T-cell (primary cell): ENCODE data around the gene CENPVL3. TPM values are rescaled to one million over a fixed set of nuclear protein-coding genes. Genes with fewer than 3 reads are reported as not detected.

Experiments used
- ATAC-seq, 4 experiments: fragments of 200-7000 bp in 3 of 4; fragments of 150-1000 bp in 1 of 4; cut with Tn5 transposase; replicated peaks in 1 of 4; 1 replicate in 3 of 4; 2 replicates in 1 of 4; pipeline ENCODE4 v1.10.0; 2021; ENCODE audit warnings: moderate library complexity in 3 of 4, mild to moderate bottlenecking in 2 of 4, moderate number of reproducible peaks in 1 of 4
- CTCF ChIA-PET, 2 donors: fragments of 300-600 bp; sonication (Branson Sonifier 250); formaldehyde crosslinking; loops; one replicate each; lab custom pipeline; 2022; ENCODE audit warnings: antibody characterized with exemption in 2 of 2; lab: Charles Lee
- POLR2A ChIA-PET, 2 donors: fragments of 300-600 bp; sonication (Branson Sonifier 250); formaldehyde crosslinking; loops; one replicate each; lab custom pipeline; 2022; ENCODE audit warnings: antibody characterized with exemption in 2 of 2; lab: Charles Lee
- DNase-seq, 35 experiments: peaks; one replicate each; pipeline versions ENCODE4 v3.0.0 to v3.0.0-alpha.2; 2013 to 2023
- H3K27ac ChIP-seq: one replicate; pipeline ENCODE4 v1.5.1; 2013; ENCODE audit warnings: low read length
- H3K27me3 ChIP-seq, 2 experiments: replicated peaks in 1 of 2; 1 replicate in 1 of 2; 2 replicates in 1 of 2; pipeline versions ENCODE4 v1.6.1 to v1.7.0; 2013; ENCODE audit warnings: low read length in 1 of 2, mixed read lengths in 1 of 2; ENCODE audit not compliant: control insufficient read depth in 2 of 2, insufficient read depth in 2 of 2; ENCODE audit errors: extremely low read depth in 1 of 2
- H3K36me3 ChIP-seq, 2 donors: 1 replicate in 1 of 2; 2 replicates in 1 of 2; pipeline versions ENCODE4 v1.6.1 to v1.7.0; 2013; ENCODE audit warnings: low read length in 1 of 2; ENCODE audit not compliant: control insufficient read depth in 2 of 2, insufficient read depth in 1 of 2; ENCODE audit errors: extremely low read depth in 1 of 2
- H3K4me1 ChIP-seq, 2 experiments: 1 replicate in 1 of 2; 2 replicates in 1 of 2; pipeline versions ENCODE4 v1.6.1 to v1.7.0; 2013; ENCODE audit warnings: low read length in 2 of 2, mixed read lengths in 1 of 2; ENCODE audit not compliant: insufficient read depth in 2 of 2, control insufficient read depth in 1 of 2; ENCODE audit errors: extremely low read depth in 1 of 2
- H3K4me3 ChIP-seq, 2 donors: 1 replicate in 1 of 2; 2 replicates in 1 of 2; pipeline versions ENCODE4 v1.5.1 to v1.7.0; 2013; ENCODE audit warnings: mild to moderate bottlenecking in 2 of 2, low read length in 1 of 2, moderate library complexity in 1 of 2; ENCODE audit not compliant: control insufficient read depth in 1 of 2; ENCODE audit errors: extremely low read depth in 1 of 2
- H3K9me3 ChIP-seq: 2 replicates; pipeline ENCODE4 v1.7.0; 2013
- H3K27ac Mint-ChIP-seq, 2 donors: one replicate each; pipeline ENCODE4 v1.8.0; 2020 to 2021; ENCODE audit warnings: mild to moderate bottlenecking in 2 of 2, mixed read lengths in 2 of 2
- H3K27me3 Mint-ChIP-seq, 2 donors: one replicate each; pipeline ENCODE4 v1.8.0; 2021 to 2022; ENCODE audit warnings: mixed read lengths in 2 of 2
- H3K36me3 Mint-ChIP-seq: one replicate; pipeline ENCODE4 v1.8.0; 2021; ENCODE audit warnings: mixed read lengths
- H3K4me1 Mint-ChIP-seq, 3 donors: one replicate each; pipeline ENCODE4 v1.8.0; 2020 to 2022; ENCODE audit warnings: mixed read lengths in 3 of 3, mild to moderate bottlenecking in 1 of 3
- H3K4me3 Mint-ChIP-seq, 3 donors: one replicate each; pipeline ENCODE4 v1.8.0; 2020 to 2022; ENCODE audit warnings: mild to moderate bottlenecking in 3 of 3, mixed read lengths in 3 of 3, moderate library complexity in 3 of 3
- H3K9me3 Mint-ChIP-seq, 3 donors: one replicate each; pipeline ENCODE4 v1.8.0; 2020 to 2022; ENCODE audit warnings: mixed read lengths in 3 of 3
- WGBS: methylation state at CpG from one replicate; pipeline ENCODE4 v1.1.5; 2013; ENCODE audit warnings: missing lambda C conversion rate; ENCODE audit not compliant: insufficient coverage; 5-methylcytosine and 5-hydroxymethylcytosine counted together
- total RNA-seq, 35 experiments: library from RNA in 6 of 35; stranded (reverse) in 6 of 35; fragments of 120-200 nt in 1 of 35; gene quantifications; one replicate each; pipeline versions ENCODE4 v1.2.1 to v1.2.4 and lab custom pipeline; 2013 to 2026

CENPVL3 gene
- total RNA-seq, 5 donors from 2014 or later (not counting 1 experiment from before 2014, with no cell fraction given) = not detected

GRCh38 chrX:51608766-51609165 is 9.9 kb downstream of the CENPVL3 start:
- Mint-ChIP-seq H3K4me3 (no peak overlapping the region), H3K36me3 (no peaks in the 10 kb centered on the region), H3K27me3 (peaks cover 2 to 45% of the 10 kb centered on the region in 2 donors), H3K27ac (no peak overlapping the region), H3K9me3 (no peaks in the 10 kb centered on the region), H3K4me1 (no peaks in the 10 kb centered on the region)
- DNase-seq = no peak
- H3K4me3 ChIP-seq = no peak overlapping the region
- H3K27me3 ChIP-seq = no peaks in the 10 kb centered on the region
- ChIA-PET CTCF (no interaction called here), POLR2A (no interaction called here)
- WGBS = no CpG with 5 or more reads among the region's 2 CpGs
- no peaks in the 10 kb centered on the region for H3K4me1 ChIP-seq
- H3K27ac ChIP-seq = no peak overlapping the region
- ATAC-seq = no peak
- no peaks in the 10 kb centered on the region for H3K36me3 ChIP-seq
- H3K9me3 ChIP-seq = no peaks in the 10 kb centered on the region

GRCh38 chrX:51608126-51608525 is 10.6 kb downstream of the CENPVL3 start:
- no peak overlapping the region for H3K4me3 Mint-ChIP-seq
- H3K27me3 Mint-ChIP-seq = peaks cover 2 to 43% of the 10 kb centered on the region in 2 donors
- Histone ChIP-seq H3K27ac (no peak overlapping the region), H3K27me3 (no peaks in the 10 kb centered on the region), H3K4me3 (no peak overlapping the region), H3K9me3 (no peaks in the 10 kb centered on the region), H3K4me1 (no peaks in the 10 kb centered on the region), H3K36me3 (no peaks in the 10 kb centered on the region)
- no peak for DNase-seq
- no peaks in the 10 kb centered on the region for H3K36me3 Mint-ChIP-seq
- ChIA-PET CTCF (no interaction called here), POLR2A (no interaction called here)
- no CpG with 5 or more reads among the region's 1 CpG for WGBS
- no peak for ATAC-seq
- H3K4me1 Mint-ChIP-seq = no peaks in the 10 kb centered on the region
- H3K9me3 Mint-ChIP-seq = no peaks in the 10 kb centered on the region
- H3K27ac Mint-ChIP-seq = no peak overlapping the region

DNA sequence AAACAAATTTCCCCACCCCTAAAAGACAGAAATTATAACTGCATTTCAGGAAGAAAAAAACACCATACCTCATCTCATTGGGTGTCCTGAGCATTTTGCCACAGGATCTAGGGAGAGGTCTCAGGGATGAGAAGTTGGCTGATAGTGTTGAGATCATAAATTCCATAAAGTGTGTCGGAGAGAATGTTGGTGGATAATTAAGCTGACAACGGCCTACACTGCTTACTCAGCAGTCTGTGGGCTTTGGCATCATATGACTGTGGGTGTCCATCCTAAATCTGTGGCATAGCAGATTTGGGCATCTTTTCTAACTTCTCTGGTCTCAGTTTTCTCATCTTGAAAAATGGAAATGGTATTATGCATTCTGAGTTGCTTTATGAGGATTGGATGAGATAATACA is 12.3 kb downstream of the CENPVL3 start:
- Histone ChIP-seq H3K36me3 (no peaks in the 10 kb centered on the region), H3K27me3 (no peaks in the 10 kb centered on the region), H3K4me1 (no peaks in the 10 kb centered on the region), H3K27ac (no peak overlapping the region), H3K4me3 (no peak overlapping the region), H3K9me3 (no peaks in the 10 kb centered on the region)
- ChIA-PET CTCF (no interaction called here), POLR2A (no interaction called here)
- no peak for DNase-seq
- no peaks in the 10 kb centered on the region for H3K9me3 Mint-ChIP-seq
- H3K27ac Mint-ChIP-seq = no peak overlapping the region
- H3K36me3 Mint-ChIP-seq = no peaks in the 10 kb centered on the region
- no peak overlapping the region for H3K4me3 Mint-ChIP-seq
- ATAC-seq = no peak
- WGBS = 45% methylated on average over 2 of the region's 2 CpGs
- H3K4me1 Mint-ChIP-seq = no peaks in the 10 kb centered on the region
- H3K27me3 Mint-ChIP-seq = peaks cover 0 to 40% of the 10 kb centered on the region in 2 donors

GRCh38 chrX:51598899-51599298 is 19.8 kb downstream of the CENPVL3 start:
- Histone ChIP-seq H3K4me3 (no peak overlapping the region), H3K27me3 (peaks cover 0 to 4% of the 10 kb centered on the region in 2 experiments), H3K9me3 (no peaks in the 10 kb centered on the region), H3K36me3 (no peaks in the 10 kb centered on the region), H3K27ac (no peak overlapping the region), H3K4me1 (no peaks in the 10 kb centered on the region)
- DNase-seq (no peak), ATAC-seq (no peak)
- Mint-ChIP-seq H3K9me3 (no peaks in the 10 kb centered on the region), H3K27ac (no peak overlapping the region), H3K36me3 (no peaks in the 10 kb centered on the region), H3K4me1 (no peaks in the 10 kb centered on the region), H3K27me3 (peaks cover 19 to 55% of the 10 kb centered on the region in 2 donors), H3K4me3 (no peak overlapping the region)
- CTCF ChIA-PET = interaction anchor here in 1 of 2 donors (0.6 kb wide), 1 partner anchor 157 kb away, joined by 4 read pairs; no protein-coding TSS in a partner anchor
- POLR2A ChIA-PET = no interaction called here
- 0% methylated on average over 2 of the region's 7 CpGs for WGBS

DNA sequence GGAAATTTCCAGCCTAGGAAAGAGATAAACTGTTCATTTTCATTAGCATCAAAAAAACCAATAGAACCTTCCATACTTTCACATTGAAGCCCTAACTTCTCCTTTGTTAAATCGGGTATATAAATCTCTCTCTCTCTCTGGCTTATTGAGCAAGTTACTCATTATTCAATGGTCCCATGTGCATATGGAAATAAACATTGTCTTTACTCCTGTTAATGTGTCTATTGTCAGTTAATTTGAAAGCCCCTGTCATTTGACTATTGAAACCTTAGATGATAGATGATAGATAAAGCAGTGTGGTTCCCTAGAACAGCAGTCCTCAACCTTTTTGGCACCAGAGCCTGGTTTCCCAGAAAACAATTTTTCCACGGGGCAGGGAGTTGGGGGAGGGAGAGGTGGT is 46.8 kb downstream of the CENPVL3 start:
- POLR2A ChIA-PET = no interaction called here
- CTCF ChIA-PET = no interaction called here

GRCh38 chrX:51569561-51569960 is 49.2 kb downstream of the CENPVL3 start:
- no peaks in the 10 kb centered on the region for H3K36me3 ChIP-seq
- no peak for DNase-seq
- no peak overlapping the region for H3K27ac ChIP-seq
- Mint-ChIP-seq H3K4me3 (no peak overlapping the region), H3K27me3 (peaks cover 0 to 21% of the 10 kb centered on the region in 2 donors), H3K36me3 (no peaks in the 10 kb centered on the region), H3K4me1 (no peaks in the 10 kb centered on the region), H3K9me3 (no peaks in the 10 kb centered on the region), H3K27ac (no peak overlapping the region)
- ATAC-seq = no peak
- H3K27me3 ChIP-seq = peaks cover 0 to 2% of the 10 kb centered on the region in 2 experiments
- no peaks in the 10 kb centered on the region for H3K4me1 ChIP-seq
- WGBS = no CpG with 5 or more reads among the region's 3 CpGs
- no peak overlapping the region for H3K4me3 ChIP-seq
- H3K9me3 ChIP-seq = no peaks in the 10 kb centered on the region
- CTCF ChIA-PET = no interaction called here
- POLR2A ChIA-PET = no interaction called here

More for the DNA sequence above, 46.8 kb downstream of the CENPVL3 start:
- DNase-seq (no peak), ATAC-seq (no peak)
- no CpG with 5 or more reads among the region's 2 CpGs for WGBS
- Mint-ChIP-seq H3K4me3 (no peak overlapping the region), H3K27ac (no peak overlapping the region), H3K9me3 (no peaks in the 10 kb centered on the region), H3K36me3 (no peaks in the 10 kb centered on the region), H3K4me1 (no peaks in the 10 kb centered on the region), H3K27me3 (peaks cover 2 to 23% of the 10 kb centered on the region in 2 donors)
- H3K36me3 ChIP-seq = no peaks in the 10 kb centered on the region
- no peak overlapping the region for H3K4me3 ChIP-seq
- H3K4me1 ChIP-seq = no peaks in the 10 kb centered on the region
- no peaks in the 10 kb centered on the region for H3K9me3 ChIP-seq
- H3K27ac ChIP-seq = no peak overlapping the region
- peaks cover 0 to 2% of the 10 kb centered on the region in 2 experiments for H3K27me3 ChIP-seq

DNA sequence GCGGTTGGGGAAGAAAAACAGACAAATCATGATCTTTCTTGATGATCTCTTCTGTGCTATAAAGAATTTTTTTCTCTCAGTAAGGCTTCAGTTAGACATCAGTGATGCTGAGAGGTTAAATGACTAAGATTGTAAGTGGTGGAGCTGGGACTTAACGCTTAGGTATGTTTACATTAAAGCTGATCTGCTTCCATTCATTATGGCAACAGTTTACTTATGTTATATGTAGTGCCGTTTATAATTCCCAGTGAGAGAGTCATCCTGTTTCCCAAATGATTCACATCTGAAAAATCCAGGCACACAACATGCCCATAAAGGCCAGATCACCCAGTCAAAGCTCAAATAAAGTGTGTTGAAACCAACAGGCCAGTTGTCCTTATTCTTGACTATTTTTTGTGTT is 50.1 kb downstream of the CENPVL3 start:
- Histone ChIP-seq H3K4me1 (no peaks in the 10 kb centered on the region), H3K27ac (no peak overlapping the region), H3K27me3 (peaks cover 0 to 2% of the 10 kb centered on the region in 2 experiments), H3K4me3 (no peak overlapping the region), H3K36me3 (no peaks in the 10 kb centered on the region), H3K9me3 (no peaks in the 10 kb centered on the region)
- Mint-ChIP-seq H3K27me3 (peaks cover 0 to 20% of the 10 kb centered on the region in 2 donors), H3K9me3 (no peaks in the 10 kb centered on the region), H3K4me1 (no peaks in the 10 kb centered on the region), H3K36me3 (no peaks in the 10 kb centered on the region), H3K27ac (no peak overlapping the region), H3K4me3 (no peak overlapping the region)
- CTCF ChIA-PET = no interaction called here
- no peak for ATAC-seq
- no peak for DNase-seq
- POLR2A ChIA-PET = no interaction called here
- WGBS = no CpG with 5 or more reads among the region's 3 CpGs
